Hepatocyte (in vitro differentiated cells): ENCODE results near the gene PLIN4. TPM values are rescaled to one million over a fixed set of nuclear protein-coding genes. Genes with fewer than 3 reads are reported as not detected.

Experiments used
- DNase-seq: peaks from one replicate; pipeline ENCODE4 v3.0.0-alpha.2; 2016; ENCODE audit warnings: low spot score
- H2AFZ ChIP-seq: fragments of 200-600 bp; sonication (generic); 2 replicates; pipeline ENCODE4 v1.6.0; 2016; ENCODE audit warnings: antibody characterized with exemption, mild to moderate bottlenecking
- H3K27ac ChIP-seq: fragments of 200-600 bp; sonication (generic); 2 replicates; pipeline ENCODE4 v1.5.1; 2016; ENCODE audit warnings: mild to moderate bottlenecking
- H3K27me3 ChIP-seq: fragments of 200-600 bp; sonication (generic); 2 replicates; pipeline ENCODE4 v1.6.1; 2016
- H3K36me3 ChIP-seq: fragments of 200-600 bp; sonication (generic); replicated peaks from 2 replicates; pipeline ENCODE4 v1.5.1; 2016; ENCODE audit warnings: low read depth; ENCODE audit not compliant: insufficient read depth
- H3K4me1 ChIP-seq: fragments of 200-600 bp; sonication (generic); 2 replicates; pipeline ENCODE4 v1.5.1; 2016; ENCODE audit warnings: mild to moderate bottlenecking, moderate library complexity; ENCODE audit not compliant: insufficient read depth
- H3K4me2 ChIP-seq: fragments of 200-600 bp; sonication (generic); 2 replicates; pipeline ENCODE4 v1.6.0; 2016
- H3K4me3 ChIP-seq: fragments of 200-600 bp; sonication (generic); 2 replicates; pipeline ENCODE4 v1.5.1; 2016; ENCODE audit warnings: mild to moderate bottlenecking
- H3K79me2 ChIP-seq: fragments of 200-600 bp; sonication (generic); 2 replicates; pipeline ENCODE4 v1.6.0; 2017; ENCODE audit warnings: mild to moderate bottlenecking
- H3K9me2 ChIP-seq: fragments of 200-600 bp; sonication (generic); replicated peaks from 2 replicates; pipeline ENCODE4 v1.6.0; 2017; ENCODE audit warnings: mild to moderate bottlenecking; ENCODE audit not compliant: insufficient read depth
- H3K9me3 ChIP-seq: fragments of 200-600 bp; sonication (generic); 2 replicates; pipeline ENCODE4 v1.5.1; 2016; ENCODE audit warnings: low read depth, mild to moderate bottlenecking
- H4K20me1 ChIP-seq: fragments of 200-600 bp; sonication (generic); 2 replicates; pipeline ENCODE4 v1.6.0; 2016; ENCODE audit warnings: mild to moderate bottlenecking; ENCODE audit not compliant: insufficient read depth, poor library complexity, severe bottlenecking
- EZH2 ChIP-seq: fragments of 200-600 bp; sonication (generic); IDR thresholded peaks from 2 replicates; pipeline ENCODE4 v1.6.1; 2016; ENCODE audit warnings: antibody characterized with exemption, mild to moderate bottlenecking, borderline replicate concordance
- EZH2phosphoT487 ChIP-seq: fragments of 200-600 bp; sonication (generic); IDR thresholded peaks from one replicate; pipeline ENCODE4 v1.6.1; 2018; ENCODE audit warnings: antibody characterized with exemption, mild to moderate bottlenecking, low read depth, moderate library complexity; ENCODE audit not compliant: unreplicated experiment, severe bottlenecking
- WGBS: methylation state at CpG from one replicate; pipeline ENCODE4 v1.1.6; 2016; ENCODE audit warnings: low lambda C conversion rate; ENCODE audit errors: missing lambda C conversion rate; 5-methylcytosine and 5-hydroxymethylcytosine counted together
- polyA plus RNA-seq: library from polyadenylated mRNA; unstranded; fragments of >200 nt; fragmentation: Nextera tagmentation; extraction: Ambion mirVana; gene quantifications from 2 replicates; pipeline ENCODE4 v1.2.1, GENCODE V29; 2016
- total RNA-seq: library from RNA; depleted of rRNA; stranded (reverse); fragments of >200 nt; gene quantifications from 2 replicates; pipeline ENCODE4 v1.2.3, GENCODE V29; 2014
- TF ChIP-seq, protein P1 (sequence below): fragments of 200-600 bp; sonication (generic); IDR thresholded peaks from 2 replicates; pipeline ENCODE4 v1.5.1; 2016; ENCODE audit warnings: antibody characterized with exemption, mild to moderate bottlenecking; ENCODE audit not compliant: poor library complexity

PLIN4 gene
- total and polyA plus RNA-seq, 2 experiments from 2014 or later = 0.17 to 0.27 TPM

DNA sequence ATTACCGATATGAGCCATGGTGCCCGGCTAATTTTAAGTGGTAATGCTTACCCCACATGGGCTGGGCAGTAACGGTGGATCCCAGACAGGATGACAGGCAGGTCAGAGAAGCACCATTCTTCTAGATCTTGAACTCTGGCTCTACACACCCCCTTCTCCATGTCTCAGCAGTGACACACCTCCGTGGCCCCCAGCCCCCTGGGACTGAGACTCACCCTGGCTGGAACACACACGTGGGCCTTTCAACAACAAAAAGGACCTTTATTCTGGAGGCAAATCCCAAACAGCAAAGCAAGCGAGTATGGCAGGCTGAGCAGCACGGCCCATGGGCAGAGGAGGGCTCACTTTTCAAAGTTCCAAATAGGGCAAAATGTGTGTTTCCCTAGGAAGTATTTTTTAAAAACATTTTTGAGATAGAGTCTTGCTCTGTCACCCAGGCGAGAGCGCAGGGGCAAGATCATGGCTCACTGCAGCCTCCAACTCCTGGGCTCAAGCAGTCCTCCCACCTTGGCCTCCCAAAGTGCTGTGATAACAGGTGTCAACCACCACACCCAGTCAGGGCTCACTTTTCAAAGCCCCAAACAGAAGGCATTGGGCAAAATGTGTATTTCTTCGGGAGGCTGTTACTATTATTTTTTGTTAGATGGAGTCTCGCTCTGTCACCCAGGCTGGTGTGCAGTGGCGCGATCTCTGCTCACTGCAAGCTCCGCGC lies 4.2 kb upstream of the PLIN4 start:
- no peaks in the 10 kb centered on the region for H3K4me1 ChIP-seq
- TF ChIP-seq, protein P1, sequence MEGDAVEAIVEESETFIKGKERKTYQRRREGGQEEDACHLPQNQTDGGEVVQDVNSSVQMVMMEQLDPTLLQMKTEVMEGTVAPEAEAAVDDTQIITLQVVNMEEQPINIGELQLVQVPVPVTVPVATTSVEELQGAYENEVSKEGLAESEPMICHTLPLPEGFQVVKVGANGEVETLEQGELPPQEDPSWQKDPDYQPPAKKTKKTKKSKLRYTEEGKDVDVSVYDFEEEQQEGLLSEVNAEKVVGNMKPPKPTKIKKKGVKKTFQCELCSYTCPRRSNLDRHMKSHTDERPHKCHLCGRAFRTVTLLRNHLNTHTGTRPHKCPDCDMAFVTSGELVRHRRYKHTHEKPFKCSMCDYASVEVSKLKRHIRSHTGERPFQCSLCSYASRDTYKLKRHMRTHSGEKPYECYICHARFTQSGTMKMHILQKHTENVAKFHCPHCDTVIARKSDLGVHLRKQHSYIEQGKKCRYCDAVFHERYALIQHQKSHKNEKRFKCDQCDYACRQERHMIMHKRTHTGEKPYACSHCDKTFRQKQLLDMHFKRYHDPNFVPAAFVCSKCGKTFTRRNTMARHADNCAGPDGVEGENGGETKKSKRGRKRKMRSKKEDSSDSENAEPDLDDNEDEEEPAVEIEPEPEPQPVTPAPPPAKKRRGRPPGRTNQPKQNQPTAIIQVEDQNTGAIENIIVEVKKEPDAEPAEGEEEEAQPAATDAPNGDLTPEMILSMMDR = no peak
- TF ChIP-seq EZH2 = no peak
- TF ChIP-seq EZH2phosphoT487 = no peak
- no peaks in the 10 kb centered on the region for H3K9me2 ChIP-seq
- no peaks in the 10 kb centered on the region for H3K9me3 ChIP-seq
- no peaks in the 10 kb centered on the region for H3K79me2 ChIP-seq
- no peaks in the 10 kb centered on the region for H4K20me1 ChIP-seq
- 93% methylated on average over 15 of the region's 15 CpGs for WGBS
- no peaks in the 10 kb centered on the region for H3K36me3 ChIP-seq
- H3K27me3 ChIP-seq = no peaks in the 10 kb centered on the region
- H2AFZ ChIP-seq = no peak overlapping the region
- DNase-seq = no peak
- H3K4me3 ChIP-seq = no peak overlapping the region
- no peak overlapping the region for H3K4me2 ChIP-seq
- H3K27ac ChIP-seq = no peak overlapping the region

DNA sequence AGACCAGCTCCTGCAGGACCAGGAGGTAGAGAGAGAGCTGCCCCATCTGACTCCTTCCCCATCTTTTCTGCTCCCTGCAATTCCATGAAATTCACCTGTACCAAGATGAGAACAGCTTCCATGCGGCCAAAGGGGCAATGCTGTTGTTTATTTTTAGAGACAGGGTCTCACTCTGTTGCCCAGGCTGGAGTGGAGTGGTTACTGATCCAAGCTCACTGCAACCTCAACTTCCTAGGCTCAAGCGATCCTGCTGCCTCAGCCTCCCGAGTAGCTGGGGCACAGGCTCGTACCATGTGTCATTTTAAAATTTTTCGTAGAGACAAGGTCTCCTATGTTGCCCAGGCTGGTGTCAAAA lies 3.6 kb upstream of the PLIN4 start:
- H4K20me1 ChIP-seq = no peaks in the 10 kb centered on the region
- no peaks in the 10 kb centered on the region for H3K79me2 ChIP-seq
- H3K4me2 ChIP-seq = no peak overlapping the region
- H3K4me1 ChIP-seq = no peaks in the 10 kb centered on the region
- no peak for DNase-seq
- no peak overlapping the region for H3K4me3 ChIP-seq
- 93% methylated on average over 5 of the region's 5 CpGs for WGBS
- no peaks in the 10 kb centered on the region for H3K36me3 ChIP-seq
- TF ChIP-seq EZH2phosphoT487 = no peak
- TF ChIP-seq, protein P1 = no peak
- TF ChIP-seq EZH2 = no peak
- no peaks in the 10 kb centered on the region for H3K9me2 ChIP-seq
- H2AFZ ChIP-seq = no peak overlapping the region
- H3K27ac ChIP-seq = no peak overlapping the region
- no peaks in the 10 kb centered on the region for H3K27me3 ChIP-seq
- H3K9me3 ChIP-seq = no peaks in the 10 kb centered on the region

DNA sequence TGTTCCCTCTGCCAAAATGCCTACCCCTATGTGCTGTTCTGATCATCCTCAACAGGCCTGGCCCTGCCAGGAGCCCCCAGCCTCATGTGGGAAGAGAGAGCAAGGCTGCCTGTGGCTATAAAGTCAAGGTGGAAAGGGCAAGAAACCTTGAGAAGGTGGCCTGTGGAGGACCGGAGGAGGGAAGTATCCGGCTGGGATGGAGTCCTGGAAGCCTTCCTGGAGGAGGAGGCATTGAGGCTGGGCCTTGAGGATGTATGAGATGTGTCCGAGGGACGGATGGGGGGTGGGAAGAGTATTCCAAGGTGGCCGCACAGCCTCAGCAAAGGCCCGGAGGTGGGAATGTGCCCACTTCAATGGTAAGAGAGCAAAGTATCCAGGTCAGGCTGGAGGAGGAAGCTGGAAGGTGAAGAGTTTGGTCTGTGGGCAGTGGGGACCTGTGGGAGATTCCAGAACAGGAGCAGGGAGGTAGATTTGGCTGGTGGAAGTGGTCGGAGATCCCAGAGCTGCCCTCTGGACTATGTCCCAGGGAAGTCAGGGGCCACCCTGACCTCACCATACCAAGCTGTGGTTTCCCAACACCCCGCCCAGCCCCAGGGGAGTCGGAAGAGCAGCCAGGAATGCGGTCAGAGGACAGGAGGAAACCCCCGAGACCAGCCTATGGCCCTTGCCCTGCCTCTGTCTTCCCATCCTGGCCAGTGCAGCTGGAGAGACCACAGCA lies 3.0 kb upstream of the PLIN4 start:
- no peak for DNase-seq
- WGBS = 92% methylated on average over 11 of the region's 11 CpGs
- Histone ChIP-seq H3K4me2 (no peak overlapping the region), H3K27me3 (no peaks in the 10 kb centered on the region), H3K36me3 (no peaks in the 10 kb centered on the region), H3K9me3 (no peaks in the 10 kb centered on the region), H3K27ac (no peak overlapping the region), H3K4me1 (no peaks in the 10 kb centered on the region), H3K79me2 (no peaks in the 10 kb centered on the region), H2AFZ (no peak overlapping the region), H3K4me3 (no peak overlapping the region), H3K9me2 (no peaks in the 10 kb centered on the region), H4K20me1 (no peaks in the 10 kb centered on the region)
- TF ChIP-seq EZH2 = no peak

DNA sequence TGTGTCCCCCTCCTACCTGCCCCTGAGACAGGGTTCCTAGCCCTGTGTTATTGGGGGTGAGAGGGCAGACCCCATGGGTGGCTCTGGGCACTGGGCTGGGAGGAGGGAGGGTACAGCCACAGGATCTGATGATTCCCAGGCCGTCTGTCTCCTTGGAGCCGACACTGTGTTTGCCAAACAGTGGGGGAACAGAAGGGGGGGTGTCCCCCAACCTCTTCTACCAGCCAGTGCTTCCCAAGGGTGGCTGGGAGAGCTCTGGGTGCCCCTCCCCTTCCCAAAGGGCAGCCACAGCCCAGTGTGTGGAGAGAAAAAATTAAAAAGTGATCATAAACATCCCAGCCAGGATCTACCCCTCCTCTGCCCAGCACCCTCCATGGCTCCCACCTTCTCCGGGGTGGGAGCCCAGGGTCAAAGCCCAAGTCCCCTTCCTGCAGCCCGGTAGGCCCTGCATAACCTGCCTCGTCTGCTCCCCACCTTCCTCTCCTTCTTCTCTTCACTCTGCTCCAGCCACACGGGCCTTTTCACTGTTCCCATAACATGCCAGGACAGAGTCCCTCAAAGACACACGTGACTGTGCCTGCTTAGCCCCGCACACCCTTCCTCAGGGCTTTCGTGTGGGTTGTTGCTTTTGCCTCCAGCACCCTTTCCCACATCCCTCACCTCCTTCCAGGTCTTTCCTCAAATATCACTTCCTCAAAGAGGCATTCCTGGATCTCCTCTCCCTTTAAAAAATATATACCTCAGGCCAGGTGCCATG lies 1.4 kb upstream of the PLIN4 start:
- Histone ChIP-seq H3K27me3 (no peaks in the 10 kb centered on the region), H2AFZ (no peak overlapping the region), H4K20me1 (no peaks in the 10 kb centered on the region), H3K36me3 (no peaks in the 10 kb centered on the region), H3K4me2 (no peak overlapping the region), H3K9me2 (no peaks in the 10 kb centered on the region), H3K27ac (no peak overlapping the region), H3K79me2 (no peaks in the 10 kb centered on the region), H3K4me1 (no peaks in the 10 kb centered on the region), H3K9me3 (no peaks in the 10 kb centered on the region), H3K4me3 (no peak overlapping the region)
- no peak for DNase-seq
- TF ChIP-seq EZH2phosphoT487 = no peak
- TF ChIP-seq EZH2 = no peak
- TF ChIP-seq, protein P1 = no peak
- WGBS = 79% methylated on average over 9 of the region's 9 CpGs
